WERI-Rb-1 (cell line): ENCODE results near the gene NRXN2.
"Not testable (repeated sequence)": the region's sequence is repeated elsewhere in the genome, so short reads cannot be mapped to it uniquely, and the experiment has no call there.

Experiments used
- DNase-seq: peaks from one replicate; pipeline ENCODE4 v3.0.0-alpha.2; 2020
- H3K27ac ChIP-seq: fragments of 250-450 bp; sonication (Bioruptor Pico); 2 replicates; pipeline ENCODE4 v1.5.1; 2020; ENCODE audit warnings: mild to moderate bottlenecking, moderate library complexity
- H3K27me3 ChIP-seq: fragments of 250-450 bp; sonication (Bioruptor Pico); 2 replicates; pipeline ENCODE4 v1.5.1; 2021; ENCODE audit warnings: mild to moderate bottlenecking, low read depth, moderate library complexity; ENCODE audit not compliant: insufficient read depth, severe bottlenecking
- H3K36me3 ChIP-seq: fragments of 250-450 bp; sonication (Bioruptor Pico); 2 replicates; pipeline ENCODE4 v1.5.1; 2020; ENCODE audit warnings: mild to moderate bottlenecking, moderate library complexity
- H3K4me3 ChIP-seq: 2 replicates; pipeline ENCODE4 v1.5.1; 2011; ENCODE audit warnings: low read depth, mild to moderate bottlenecking, control low read depth, low read length
- H3K9me3 ChIP-seq: fragments of 250-450 bp; sonication (Bioruptor Pico); 2 replicates; pipeline ENCODE4 v1.5.1; 2021; ENCODE audit warnings: mild to moderate bottlenecking, moderate library complexity; ENCODE audit not compliant: severe bottlenecking
- TF ChIP-seq, protein P1 (sequence below): IDR thresholded peaks from 2 replicates; pipeline ENCODE4 v1.5.1; 2011; ENCODE audit warnings: low read depth, mild to moderate bottlenecking, control low read depth, inconsistent platforms, low read length

The NRXN2 gene

DNA sequence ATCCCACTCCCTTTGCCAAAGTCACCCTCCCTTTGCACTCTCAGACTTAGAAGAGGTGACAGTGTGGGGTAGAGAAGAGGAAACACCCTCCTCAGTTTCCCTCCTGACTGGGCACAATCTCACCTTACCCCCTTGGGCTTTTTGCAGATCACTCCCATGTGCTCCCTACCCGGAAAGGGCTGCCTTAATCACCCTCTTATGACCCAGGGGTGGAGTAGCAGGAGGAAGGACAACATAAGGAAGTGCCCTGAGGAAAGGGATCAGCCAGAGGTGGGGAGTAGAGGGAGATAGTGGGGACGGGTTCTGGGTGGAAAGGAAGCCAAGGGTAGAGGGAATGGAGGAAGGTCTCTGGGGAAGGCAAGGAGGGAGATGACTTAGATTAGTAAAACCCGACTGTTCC is 52.0 kb downstream of the NRXN2 start:
- TF ChIP-seq, protein P1, sequence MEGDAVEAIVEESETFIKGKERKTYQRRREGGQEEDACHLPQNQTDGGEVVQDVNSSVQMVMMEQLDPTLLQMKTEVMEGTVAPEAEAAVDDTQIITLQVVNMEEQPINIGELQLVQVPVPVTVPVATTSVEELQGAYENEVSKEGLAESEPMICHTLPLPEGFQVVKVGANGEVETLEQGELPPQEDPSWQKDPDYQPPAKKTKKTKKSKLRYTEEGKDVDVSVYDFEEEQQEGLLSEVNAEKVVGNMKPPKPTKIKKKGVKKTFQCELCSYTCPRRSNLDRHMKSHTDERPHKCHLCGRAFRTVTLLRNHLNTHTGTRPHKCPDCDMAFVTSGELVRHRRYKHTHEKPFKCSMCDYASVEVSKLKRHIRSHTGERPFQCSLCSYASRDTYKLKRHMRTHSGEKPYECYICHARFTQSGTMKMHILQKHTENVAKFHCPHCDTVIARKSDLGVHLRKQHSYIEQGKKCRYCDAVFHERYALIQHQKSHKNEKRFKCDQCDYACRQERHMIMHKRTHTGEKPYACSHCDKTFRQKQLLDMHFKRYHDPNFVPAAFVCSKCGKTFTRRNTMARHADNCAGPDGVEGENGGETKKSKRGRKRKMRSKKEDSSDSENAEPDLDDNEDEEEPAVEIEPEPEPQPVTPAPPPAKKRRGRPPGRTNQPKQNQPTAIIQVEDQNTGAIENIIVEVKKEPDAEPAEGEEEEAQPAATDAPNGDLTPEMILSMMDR, result no peak
- Histone ChIP-seq H3K9me3 (no peaks in the 10 kb centered on the region), H3K4me3 (no peak overlapping the region), H3K36me3 (no peaks in the 10 kb centered on the region), H3K27ac (no peak overlapping the region), H3K27me3 (no peaks in the 10 kb centered on the region)
- no peak for DNase-seq

GRCh38 chr11:64667154-64667745 is 55.7 kb downstream of the NRXN2 start:
- Histone ChIP-seq H3K36me3 (no peaks in the 10 kb centered on the region), H3K4me3 (no peak overlapping the region), H3K27me3 (no peaks in the 10 kb centered on the region), H3K9me3 (no peaks in the 10 kb centered on the region), H3K27ac (no peak overlapping the region)
- DNase-seq, result no peak
- TF ChIP-seq, protein P1, result no peak

DNA sequence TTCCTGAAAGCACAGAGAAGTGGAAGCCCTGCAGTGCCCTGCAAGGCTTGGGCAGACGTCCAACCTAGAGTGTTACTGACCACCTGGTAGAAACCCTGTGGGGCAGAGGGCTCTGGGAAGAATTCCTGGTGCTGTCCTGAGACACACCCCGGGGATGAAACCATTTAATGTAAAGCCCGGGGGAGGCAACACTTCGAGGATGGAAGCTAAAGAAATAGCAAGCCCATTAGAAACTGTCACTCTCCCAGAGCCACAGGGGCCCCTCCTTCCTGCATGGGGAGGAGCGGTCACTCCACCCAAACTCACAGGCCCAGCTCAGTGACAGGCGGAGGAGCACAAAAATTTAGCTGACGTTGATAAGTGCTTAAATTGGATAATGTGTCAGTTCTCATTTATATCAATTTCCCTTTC is 57.6 kb downstream of the NRXN2 start:
- no peak overlapping the region for H3K27ac ChIP-seq
- no peak overlapping the region for H3K4me3 ChIP-seq
- TF ChIP-seq, protein P1, result no peak
- no peaks in the 10 kb centered on the region for H3K9me3 ChIP-seq
- no peaks in the 10 kb centered on the region for H3K27me3 ChIP-seq
- no peak for DNase-seq
- no peaks in the 10 kb centered on the region for H3K36me3 ChIP-seq

DNA sequence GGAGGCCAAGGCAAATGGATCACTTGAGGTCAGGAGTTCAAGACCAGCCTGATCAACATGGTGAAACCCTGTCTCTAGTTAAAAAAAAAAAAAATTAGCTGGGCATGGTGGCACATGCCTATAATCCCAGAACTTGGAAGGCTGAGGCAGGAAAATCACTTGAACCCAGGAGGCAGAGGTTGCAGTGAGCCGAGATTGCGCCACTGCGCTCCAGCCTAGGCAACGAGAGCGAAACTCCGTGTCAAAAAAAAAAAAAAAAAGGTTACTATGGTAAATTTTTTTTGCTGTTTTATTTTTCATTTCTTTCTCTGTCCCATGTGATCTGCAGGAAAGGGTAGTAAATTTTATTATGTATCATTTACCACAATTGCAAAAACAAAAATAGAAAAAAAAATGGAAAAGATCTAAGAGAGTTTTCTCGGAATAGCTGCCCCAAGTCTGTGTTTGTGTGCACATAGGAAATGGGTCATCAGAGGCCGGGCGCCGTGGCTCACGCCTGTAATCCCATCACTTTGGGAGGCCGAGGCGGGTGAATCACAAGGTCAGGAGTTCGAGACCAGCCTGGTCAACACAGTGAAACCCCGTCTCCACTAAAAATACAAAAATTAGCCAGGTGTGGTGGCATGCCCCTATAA is 58.6 kb downstream of the NRXN2 start:
- H3K36me3 ChIP-seq, H3K27me3 ChIP-seq, H3K9me3 ChIP-seq, H3K27ac ChIP-seq, DNase-seq, H3K4me3 ChIP-seq: not testable (repeated sequence)

DNA sequence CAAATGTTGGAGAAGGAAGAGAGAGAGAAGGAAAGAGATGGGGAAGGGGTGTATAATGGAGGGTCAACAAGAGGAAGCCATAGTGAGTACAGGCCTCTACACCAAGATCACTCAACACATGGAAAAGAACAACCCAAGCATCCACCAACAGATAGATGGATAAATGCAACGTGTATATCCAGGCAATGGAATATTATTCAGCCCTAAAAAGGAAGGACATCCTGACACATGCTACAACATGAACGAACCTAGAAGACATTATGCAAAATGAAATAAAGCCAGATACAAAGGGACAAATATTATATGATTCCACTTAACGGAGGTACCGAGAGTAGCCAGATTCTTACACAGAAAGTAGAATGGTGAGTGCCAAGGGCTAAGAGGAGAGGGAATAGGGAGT is 59.3 kb downstream of the NRXN2 start:
- H3K27ac ChIP-seq, result no peak overlapping the region
- no peak overlapping the region for H3K4me3 ChIP-seq
- H3K9me3 ChIP-seq, result no peaks in the 10 kb centered on the region
- no peak for DNase-seq
- no peaks in the 10 kb centered on the region for H3K27me3 ChIP-seq
- TF ChIP-seq, protein P1, result no peak
- no peaks in the 10 kb centered on the region for H3K36me3 ChIP-seq

DNA sequence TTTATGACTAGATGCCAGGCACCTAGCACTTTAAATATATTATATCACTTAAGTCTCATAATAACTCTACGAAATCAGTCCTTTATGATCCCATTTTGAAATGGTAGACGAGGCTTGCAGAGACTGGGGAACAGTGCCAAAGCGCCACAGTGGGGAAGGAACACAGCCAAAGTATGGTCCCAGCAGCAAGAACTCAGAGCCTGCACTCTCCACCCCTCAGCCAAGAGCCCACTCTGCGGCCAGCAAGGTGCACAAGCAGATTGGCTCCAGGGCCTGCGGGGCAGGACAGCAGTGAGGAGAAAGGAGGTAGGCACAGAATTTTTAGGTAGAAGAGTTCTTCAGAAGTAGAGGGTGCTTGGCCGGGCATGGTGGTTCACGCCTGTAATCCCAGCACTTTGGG is 61.4 kb downstream of the NRXN2 start:
- H3K4me3 ChIP-seq, result no peak overlapping the region
- H3K27ac ChIP-seq, result no peak overlapping the region
- TF ChIP-seq, protein P1, result no peak
- DNase-seq, result no peak
- no peaks in the 10 kb centered on the region for H3K27me3 ChIP-seq
- H3K9me3 ChIP-seq, result no peaks in the 10 kb centered on the region
- no peaks in the 10 kb centered on the region for H3K36me3 ChIP-seq
